ENCODE measurements around the gene BABAM1.
"Not testable (repeated sequence)": the region's sequence is repeated elsewhere in the genome, so short reads cannot be mapped to it uniquely, and the experiment has no call there.

The BABAM1 gene

DNA sequence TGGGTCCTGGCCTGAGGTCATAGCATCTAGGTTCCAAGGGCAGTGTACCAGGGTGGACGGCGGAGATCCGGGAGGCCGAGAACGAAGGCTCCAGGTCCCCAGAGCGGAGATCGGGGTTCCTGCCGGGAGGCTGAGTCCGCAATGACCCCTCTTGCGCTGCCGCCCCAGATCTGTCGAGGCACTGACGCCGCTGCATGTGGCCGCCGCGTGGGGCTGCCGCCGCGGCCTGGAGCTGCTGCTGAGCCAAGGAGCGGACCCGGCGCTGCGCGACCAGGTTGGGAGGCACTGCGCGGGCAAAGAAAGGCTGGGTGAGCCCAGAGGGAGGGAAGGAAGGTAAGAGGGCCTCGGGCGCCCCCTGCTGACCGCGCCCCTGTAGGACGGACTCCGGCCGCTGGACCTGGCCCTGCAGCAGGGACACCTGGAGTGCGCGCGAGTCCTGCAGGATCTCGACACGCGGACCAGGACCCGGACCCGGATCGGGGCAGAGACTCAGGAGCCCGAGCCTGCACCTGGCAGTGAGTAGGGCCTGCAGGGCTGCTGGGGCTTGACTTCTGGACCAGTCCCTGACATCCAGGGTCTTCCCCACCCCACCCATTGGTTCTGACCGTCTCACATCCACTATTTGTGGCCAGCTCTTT is 15.4 kb downstream of the BABAM1 start:
- Histone ChIP-seq H3K4me1 (ENCODE audit: control insufficient read depth, insufficient read depth, low read length) (peaks cover 13% of the 10 kb centered on the region), H3K9ac (ENCODE audit: low read depth, low read length) (peak overlapping the region; percentile 46), H3K27me3 (ENCODE audit: control insufficient read depth, insufficient read depth, low read length) (no peaks in the 10 kb centered on the region), H3K36me3 (ENCODE audit: insufficient read depth, low read length) (peaks cover 10% of the 10 kb centered on the region), H3K4me2 (ENCODE audit: low read length) (peak overlapping the region; percentile 94), H3K4me3 (ENCODE audit: low read length) (peak overlapping the region; percentile 67), H3K9me3 (replicated peaks; ENCODE audit: low read length) (no peaks in the 10 kb centered on the region)

DNA sequence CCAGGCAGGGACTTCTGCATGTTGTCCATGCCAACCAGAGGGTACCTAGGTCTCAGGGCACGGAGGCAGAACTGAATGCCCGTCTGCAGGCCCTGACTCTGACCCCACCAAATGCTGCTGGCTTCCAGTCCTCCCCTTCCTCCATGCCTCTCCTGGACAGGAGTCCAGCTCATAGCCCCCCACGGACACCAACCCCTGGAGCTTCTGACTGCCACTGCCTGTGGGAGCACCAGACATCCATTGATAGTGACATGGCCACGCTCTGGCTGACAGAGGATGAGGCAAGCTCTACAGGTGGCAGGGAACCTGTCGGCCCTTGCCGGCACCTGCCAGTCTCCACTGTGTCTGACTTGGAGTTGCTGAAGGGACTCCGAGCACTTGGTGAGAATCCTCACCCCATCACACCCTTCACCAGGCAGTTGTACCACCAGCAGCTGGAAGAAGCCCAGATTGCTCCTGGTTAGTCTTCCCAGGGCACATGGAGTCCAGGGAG is 16.3 kb downstream of the BABAM1 start:
- H3K4me1 ChIP-seq (ENCODE audit: control insufficient read depth, insufficient read depth, low read length): peaks cover 13% of the 10 kb centered on the region
- no peak overlapping the region for H3K4me2 ChIP-seq (ENCODE audit: low read length)
- H3K27me3 ChIP-seq (ENCODE audit: control insufficient read depth, insufficient read depth, low read length): no peaks in the 10 kb centered on the region
- H3K9ac ChIP-seq (ENCODE audit: low read depth, low read length): no peak overlapping the region
- no peak overlapping the region for H3K4me3 ChIP-seq (ENCODE audit: low read length)
- no peaks in the 10 kb centered on the region for H3K9me3 ChIP-seq (replicated peaks; ENCODE audit: low read length)
- peaks cover 7% of the 10 kb centered on the region for H3K36me3 ChIP-seq (ENCODE audit: insufficient read depth, low read length)

GRCh38 chr19:17285415-17286135 is 18.3 kb downstream of the BABAM1 start:
- no peak overlapping the region for H3K4me3 ChIP-seq (ENCODE audit: low read length)
- H3K9ac ChIP-seq (ENCODE audit: low read depth, low read length): no peak overlapping the region
- no peak overlapping the region for H3K4me2 ChIP-seq (ENCODE audit: low read length)
- no peaks in the 10 kb centered on the region for H3K36me3 ChIP-seq (ENCODE audit: insufficient read depth, low read length)
- H3K27me3 ChIP-seq (ENCODE audit: control insufficient read depth, insufficient read depth, low read length): no peaks in the 10 kb centered on the region
- H3K9me3 ChIP-seq (replicated peaks; ENCODE audit: low read length): no peaks in the 10 kb centered on the region
- peaks cover 13% of the 10 kb centered on the region for H3K4me1 ChIP-seq (ENCODE audit: control insufficient read depth, insufficient read depth, low read length)

DNA sequence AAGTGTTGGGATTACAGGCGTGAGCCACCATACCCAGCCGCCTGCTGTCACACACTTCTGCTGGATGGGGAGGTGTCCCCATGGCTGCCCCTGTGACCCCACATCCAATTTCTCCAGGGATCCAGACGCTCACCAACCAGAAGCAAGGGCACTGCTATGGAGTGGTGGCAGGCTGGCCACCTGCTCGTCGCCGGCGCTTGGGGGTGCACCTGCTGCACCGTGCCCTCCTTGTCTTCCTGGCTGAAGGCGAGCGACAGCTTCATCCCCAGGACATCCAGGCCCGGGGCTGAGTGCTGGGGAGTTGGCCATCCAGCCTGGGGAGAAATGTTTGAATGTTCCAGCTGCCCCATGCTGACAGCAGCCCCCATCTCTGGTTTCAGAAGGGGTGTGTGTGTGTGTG is 19.0 kb downstream of the BABAM1 start:
- no peak overlapping the region for H3K4me2 ChIP-seq (ENCODE audit: low read length)
- H3K9ac ChIP-seq (ENCODE audit: low read depth, low read length): no peak overlapping the region
- no peaks in the 10 kb centered on the region for H3K36me3 ChIP-seq (ENCODE audit: insufficient read depth, low read length)
- no peak overlapping the region for H3K4me3 ChIP-seq (ENCODE audit: low read length)
- H3K27me3 ChIP-seq (ENCODE audit: control insufficient read depth, insufficient read depth, low read length): no peaks in the 10 kb centered on the region
- H3K9me3 ChIP-seq (replicated peaks; ENCODE audit: low read length): no peaks in the 10 kb centered on the region
- H3K4me1 ChIP-seq (ENCODE audit: control insufficient read depth, insufficient read depth, low read length): peaks cover 13% of the 10 kb centered on the region

GRCh38 chr19:17286752-17287151 is 19.5 kb downstream of the BABAM1 start:
- H3K9me3 ChIP-seq (replicated peaks; ENCODE audit: low read length): no peaks in the 10 kb centered on the region
- H3K9ac ChIP-seq (ENCODE audit: low read depth, low read length): no peak overlapping the region
- no peak overlapping the region for H3K4me2 ChIP-seq (ENCODE audit: low read length)
- H3K36me3 ChIP-seq (ENCODE audit: insufficient read depth, low read length): no peaks in the 10 kb centered on the region
- no peaks in the 10 kb centered on the region for H3K27me3 ChIP-seq (ENCODE audit: control insufficient read depth, insufficient read depth, low read length)
- H3K4me1 ChIP-seq (ENCODE audit: control insufficient read depth, insufficient read depth, low read length): peaks cover 8% of the 10 kb centered on the region
- H3K4me3 ChIP-seq (ENCODE audit: low read length): no peak overlapping the region

- no peak overlapping the region for H3K4me3 ChIP-seq (ENCODE audit: low read length)
- no peak overlapping the region for H3K4me2 ChIP-seq (ENCODE audit: low read length)
- no peaks in the 10 kb centered on the region for H3K4me1 ChIP-seq (ENCODE audit: control insufficient read depth, insufficient read depth, low read length)
- no peaks in the 10 kb centered on the region for H3K36me3 ChIP-seq (ENCODE audit: insufficient read depth, low read length)
- H3K9ac ChIP-seq (ENCODE audit: low read depth, low read length): no peak overlapping the region
- H3K9me3 ChIP-seq (replicated peaks; ENCODE audit: low read length): no peaks in the 10 kb centered on the region
- H3K27me3 ChIP-seq (ENCODE audit: control insufficient read depth, insufficient read depth, low read length): no peaks in the 10 kb centered on the region
Measured at GRCh38 chr19:17289489-17289888, 22.2 kb downstream of the BABAM1 start.

DNA sequence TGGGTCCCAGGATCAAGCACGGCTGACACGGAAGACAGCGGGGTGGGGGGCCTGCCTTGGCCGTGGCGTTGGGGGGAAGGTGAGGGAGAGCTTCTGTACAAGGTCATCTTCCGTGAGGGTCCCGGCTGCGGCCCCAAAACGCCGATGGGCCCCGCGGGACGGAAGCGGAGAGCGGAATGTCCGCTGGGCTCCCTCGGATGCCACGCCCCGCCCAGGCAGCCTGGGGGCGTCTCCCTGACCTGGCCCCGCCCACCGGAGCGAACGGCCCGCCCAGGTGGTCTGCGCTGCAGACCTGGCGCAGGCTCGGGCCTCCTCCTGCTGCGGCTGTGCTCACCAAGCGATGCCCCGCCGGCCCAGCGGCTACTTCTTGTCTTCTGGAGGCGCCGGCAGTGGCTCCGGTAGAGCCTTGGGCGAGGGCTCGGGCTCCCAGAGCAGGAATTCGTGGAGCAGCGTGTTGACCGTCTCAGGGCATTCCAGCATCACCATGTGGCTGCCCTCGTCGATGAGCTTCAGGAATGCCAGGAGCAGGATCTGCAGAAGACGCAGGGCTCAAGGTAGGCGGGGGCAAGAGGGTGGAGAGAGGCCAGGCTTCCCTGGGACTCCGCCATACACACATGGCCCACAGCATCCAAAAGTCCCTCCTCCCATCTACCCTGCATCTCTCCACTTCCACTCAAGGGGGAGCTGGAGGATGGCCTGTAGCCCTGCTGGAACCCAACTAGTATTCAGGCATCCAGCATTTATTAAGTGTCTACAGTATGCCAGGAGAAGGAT is 25.2 kb downstream of the BABAM1 start:
- H3K4me2 ChIP-seq (ENCODE audit: low read length): peak overlapping the region; percentile 84
- peaks cover 6% of the 10 kb centered on the region for H3K4me1 ChIP-seq (ENCODE audit: control insufficient read depth, insufficient read depth, low read length)
- no peaks in the 10 kb centered on the region for H3K36me3 ChIP-seq (ENCODE audit: insufficient read depth, low read length)
- H3K9me3 ChIP-seq (replicated peaks; ENCODE audit: low read length): no peaks in the 10 kb centered on the region
- peak overlapping the region; percentile 51 for H3K9ac ChIP-seq (ENCODE audit: low read depth, low read length)
- no peaks in the 10 kb centered on the region for H3K27me3 ChIP-seq (ENCODE audit: control insufficient read depth, insufficient read depth, low read length)
- H3K4me3 ChIP-seq (ENCODE audit: low read length): peak overlapping the region; percentile 68

GRCh38 chr19:17293605-17294004 is 26.4 kb downstream of the BABAM1 start:
- H3K4me2 ChIP-seq (ENCODE audit: low read length): no peak overlapping the region
- H3K4me1 ChIP-seq (ENCODE audit: control insufficient read depth, insufficient read depth, low read length): peaks cover 6% of the 10 kb centered on the region
- no peak overlapping the region for H3K9ac ChIP-seq (ENCODE audit: low read depth, low read length)
- no peak overlapping the region for H3K4me3 ChIP-seq (ENCODE audit: low read length)
- no peaks in the 10 kb centered on the region for H3K9me3 ChIP-seq (replicated peaks; ENCODE audit: low read length)
- no peaks in the 10 kb centered on the region for H3K27me3 ChIP-seq (ENCODE audit: control insufficient read depth, insufficient read depth, low read length)
- no peaks in the 10 kb centered on the region for H3K36me3 ChIP-seq (ENCODE audit: insufficient read depth, low read length)

DNA sequence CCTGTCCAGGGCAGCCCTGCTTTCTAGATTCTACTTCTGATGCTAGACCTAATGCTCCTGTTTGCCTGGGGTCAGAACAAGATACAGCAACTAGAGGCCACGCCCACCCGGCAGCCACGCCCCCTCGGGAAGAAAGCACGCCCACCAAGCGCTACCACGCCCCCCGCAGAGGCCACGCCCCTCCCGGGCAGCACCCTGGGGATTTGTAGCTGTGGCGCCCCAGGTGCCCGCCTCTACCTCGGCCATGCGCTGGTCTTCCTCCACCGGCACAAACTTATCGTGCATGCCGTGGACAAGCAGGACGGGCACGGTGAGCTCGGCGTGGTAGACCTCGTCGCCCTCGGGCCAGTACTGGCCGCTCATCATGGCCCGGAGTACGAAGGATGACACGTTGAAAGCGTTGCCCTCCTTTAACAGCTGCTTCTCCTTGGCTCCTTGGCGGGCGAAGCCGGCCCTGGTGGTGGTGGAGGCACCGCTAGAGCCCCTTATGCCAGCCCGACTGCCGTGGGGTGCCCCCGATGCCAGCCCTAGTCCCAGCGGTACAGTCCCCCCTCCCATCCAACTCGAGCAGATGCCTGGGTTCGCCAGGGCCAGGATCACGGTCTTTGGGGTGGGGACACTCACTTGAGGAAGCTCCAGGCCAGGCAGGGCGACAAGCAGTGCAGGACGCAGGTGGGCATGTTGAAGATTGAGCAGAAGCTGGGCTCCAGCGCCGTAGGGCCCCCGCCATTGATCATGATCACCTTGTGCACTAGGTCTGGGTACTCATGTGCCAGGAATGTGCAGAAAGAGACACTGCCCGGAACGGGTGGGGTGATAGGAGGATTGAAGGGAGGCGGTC is 27.0 kb downstream of the BABAM1 start:
- Histone ChIP-seq H3K27me3 (ENCODE audit: control insufficient read depth, insufficient read depth, low read length) (no peaks in the 10 kb centered on the region), H3K4me1 (ENCODE audit: control insufficient read depth, insufficient read depth, low read length) (peaks cover 6% of the 10 kb centered on the region), H3K36me3 (ENCODE audit: insufficient read depth, low read length) (no peaks in the 10 kb centered on the region), H3K4me2 (ENCODE audit: low read length) (no peak overlapping the region), H3K4me3 (ENCODE audit: low read length) (no peak overlapping the region), H3K9me3 (replicated peaks; ENCODE audit: low read length) (no peaks in the 10 kb centered on the region), H3K9ac (ENCODE audit: low read depth, low read length) (no peak overlapping the region)

DNA sequence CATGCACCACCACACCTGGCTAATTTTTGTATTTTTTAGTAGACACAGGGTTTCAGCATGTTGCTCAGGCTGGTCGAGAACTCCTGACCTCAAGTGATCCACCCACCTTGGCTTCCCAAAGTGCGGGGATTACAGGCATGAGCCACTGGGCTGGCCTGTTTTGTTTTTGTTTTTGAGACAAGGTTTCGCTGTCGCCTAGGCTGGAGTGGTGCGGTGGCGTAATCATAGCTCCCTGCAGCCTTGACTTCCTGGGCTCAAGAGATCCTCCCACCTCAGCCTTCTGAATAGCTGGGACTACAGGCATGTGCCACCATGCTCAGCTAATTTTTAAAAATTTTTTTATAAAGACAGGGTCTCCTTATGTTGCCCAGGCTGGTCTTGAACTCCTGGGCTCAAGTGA is 28.3 kb downstream of the BABAM1 start:
- not testable (repeated sequence) for H3K9me3 ChIP-seq (replicated peaks; ENCODE audit: low read length); H3K4me2 ChIP-seq (ENCODE audit: low read length); H3K36me3 ChIP-seq (ENCODE audit: insufficient read depth, low read length); H3K4me3 ChIP-seq (ENCODE audit: low read length); H3K4me1 ChIP-seq (ENCODE audit: control insufficient read depth, insufficient read depth, low read length); H3K9ac ChIP-seq (ENCODE audit: low read depth, low read length); H3K27me3 ChIP-seq (ENCODE audit: control insufficient read depth, insufficient read depth, low read length)

- Histone ChIP-seq H3K27me3 (ENCODE audit: control insufficient read depth, insufficient read depth, low read length) (no peaks in the 10 kb centered on the region), H3K4me3 (ENCODE audit: low read length) (no peak overlapping the region), H3K9me3 (replicated peaks; ENCODE audit: low read length) (no peaks in the 10 kb centered on the region), H3K4me2 (ENCODE audit: low read length) (no peak overlapping the region), H3K4me1 (ENCODE audit: control insufficient read depth, insufficient read depth, low read length) (peaks cover 6% of the 10 kb centered on the region), H3K36me3 (ENCODE audit: insufficient read depth, low read length) (no peaks in the 10 kb centered on the region), H3K9ac (ENCODE audit: low read depth, low read length) (no peak overlapping the region)
Measured at GRCh38 chr19:17296273-17296672, 29.0 kb downstream of the BABAM1 start.

Measured in skeletal muscle satellite cell (primary cell).